Parathyroid adenoma (tissue), 2 donors: ENCODE results near the gene PTGFRN.

Experiments
- H2AFZ ChIP-seq: fragments of 300-600 bp; sonication (generic); one replicate; pipeline ENCODE4 v1.7.0; 2017; ENCODE audit warnings: antibody characterized with exemption, mild to moderate bottlenecking
- H3K27ac ChIP-seq: fragments of 300-600 bp; sonication (generic); one replicate; pipeline ENCODE4 v1.7.0; 2017
- H3K27me3 ChIP-seq: fragments of 300-600 bp; sonication (generic); one replicate; pipeline ENCODE4 v1.7.0; 2017; ENCODE audit warnings: low read length; ENCODE audit not compliant: control insufficient read depth, insufficient read depth
- H3K36me3 ChIP-seq: fragments of 300-600 bp; sonication (generic); one replicate; pipeline ENCODE4 v1.7.0; 2017; ENCODE audit warnings: low read length; ENCODE audit not compliant: control insufficient read depth, insufficient read depth
- H3K4me1 ChIP-seq: fragments of 300-600 bp; sonication (generic); one replicate; pipeline ENCODE4 v1.7.0; 2017; ENCODE audit warnings: control low read depth
- H3K4me2 ChIP-seq: fragments of 300-600 bp; sonication (generic); one replicate; pipeline ENCODE4 v1.7.0; 2017; ENCODE audit warnings: low read length
- H3K4me3 ChIP-seq: fragments of 300-600 bp; sonication (generic); one replicate; pipeline ENCODE4 v1.7.0; 2017; ENCODE audit warnings: low read depth, low read length
- H3K79me2 ChIP-seq: fragments of 300-600 bp; sonication (generic); one replicate; pipeline ENCODE4 v1.7.0; 2017; ENCODE audit warnings: control low read depth
- H3K9ac ChIP-seq: fragments of 300-600 bp; sonication (generic); one replicate; pipeline ENCODE4 v1.7.0; 2017; ENCODE audit warnings: mild to moderate bottlenecking
- H3K9me3 ChIP-seq: fragments of 300-600 bp; sonication (generic); one replicate; pipeline ENCODE4 v1.7.0; 2017; ENCODE audit warnings: low read length; ENCODE audit not compliant: control insufficient read depth
- CTCF ChIP-seq: fragments of 300-600 bp; sonication (generic); IDR thresholded peaks from one replicate; pipeline ENCODE4 v1.7.0; 2017; ENCODE audit warnings: antibody characterized with exemption, mild to moderate bottlenecking
- donor health status: primary hyperparathyroidism.

Gene PTGFRN

GRCh38 chr1:116913941-116914340 is 4.2 kb downstream of the PTGFRN start:
- no peak overlapping the region for H3K27ac ChIP-seq
- peaks cover 3% of the 10 kb centered on the region for H3K4me1 ChIP-seq

GRCh38 chr1:116914667-116915066 is 5.0 kb downstream of the PTGFRN start:
- Histone ChIP-seq H3K9me3 (no peaks in the 10 kb centered on the region), H2AFZ (no peak overlapping the region), H3K4me1 (peaks cover 3% of the 10 kb centered on the region), H3K4me2 (no peak overlapping the region), H3K4me3 (no peak overlapping the region), H3K9ac (no peak overlapping the region), H3K27ac (no peak overlapping the region), H3K79me2 (no peaks in the 10 kb centered on the region), H3K27me3 (no peaks in the 10 kb centered on the region), H3K36me3 (no peaks in the 10 kb centered on the region)
- no peak for TF ChIP-seq CTCF

More at GRCh38 chr1:116913941-116914340, 4.2 kb downstream of the PTGFRN start:
- Histone ChIP-seq H3K4me3 (no peak overlapping the region), H3K9me3 (no peaks in the 10 kb centered on the region), H2AFZ (no peak overlapping the region), H3K27me3 (no peaks in the 10 kb centered on the region), H3K9ac (no peak overlapping the region), H3K4me2 (no peak overlapping the region), H3K36me3 (no peaks in the 10 kb centered on the region), H3K79me2 (no peaks in the 10 kb centered on the region)
- TF ChIP-seq CTCF: no peak

- Histone ChIP-seq H3K79me2 (no peaks in the 10 kb centered on the region), H3K4me3 (no peak overlapping the region), H3K36me3 (no peaks in the 10 kb centered on the region), H2AFZ (no peak overlapping the region), H3K4me2 (no peak overlapping the region), H3K27me3 (no peaks in the 10 kb centered on the region), H3K9me3 (no peaks in the 10 kb centered on the region), H3K27ac (no peak overlapping the region), H3K9ac (no peak overlapping the region), H3K4me1 (peaks cover 6% of the 10 kb centered on the region)
- TF ChIP-seq CTCF: no peak
Observed at GRCh38 chr1:116915086-116915661, 5.5 kb downstream of the PTGFRN start.

GRCh38 chr1:116916002-116916401 is 6.3 kb downstream of the PTGFRN start:
- no peaks in the 10 kb centered on the region for H3K79me2 ChIP-seq
- H3K9me3 ChIP-seq: no peaks in the 10 kb centered on the region
- no peak overlapping the region for H3K4me3 ChIP-seq
- no peak for TF ChIP-seq CTCF
- no peaks in the 10 kb centered on the region for H3K27me3 ChIP-seq
- H3K27ac ChIP-seq: no peak overlapping the region
- no peaks in the 10 kb centered on the region for H3K36me3 ChIP-seq
- H3K9ac ChIP-seq: no peak overlapping the region
- peaks cover 5% of the 10 kb centered on the region for H3K4me1 ChIP-seq
- no peak overlapping the region for H2AFZ ChIP-seq
- no peak overlapping the region for H3K4me2 ChIP-seq
